ENCODE measurements around the gene NEMP1. TPM values are rescaled to one million over a fixed set of nuclear protein-coding genes. Genes with fewer than 3 reads are reported as not detected.

The NEMP1 gene
- polyA plus RNA-seq, 1 donor (not counting 4 experiments of a cell fraction or from before 2014, with no cell fraction given): 18.6 TPM

DNA sequence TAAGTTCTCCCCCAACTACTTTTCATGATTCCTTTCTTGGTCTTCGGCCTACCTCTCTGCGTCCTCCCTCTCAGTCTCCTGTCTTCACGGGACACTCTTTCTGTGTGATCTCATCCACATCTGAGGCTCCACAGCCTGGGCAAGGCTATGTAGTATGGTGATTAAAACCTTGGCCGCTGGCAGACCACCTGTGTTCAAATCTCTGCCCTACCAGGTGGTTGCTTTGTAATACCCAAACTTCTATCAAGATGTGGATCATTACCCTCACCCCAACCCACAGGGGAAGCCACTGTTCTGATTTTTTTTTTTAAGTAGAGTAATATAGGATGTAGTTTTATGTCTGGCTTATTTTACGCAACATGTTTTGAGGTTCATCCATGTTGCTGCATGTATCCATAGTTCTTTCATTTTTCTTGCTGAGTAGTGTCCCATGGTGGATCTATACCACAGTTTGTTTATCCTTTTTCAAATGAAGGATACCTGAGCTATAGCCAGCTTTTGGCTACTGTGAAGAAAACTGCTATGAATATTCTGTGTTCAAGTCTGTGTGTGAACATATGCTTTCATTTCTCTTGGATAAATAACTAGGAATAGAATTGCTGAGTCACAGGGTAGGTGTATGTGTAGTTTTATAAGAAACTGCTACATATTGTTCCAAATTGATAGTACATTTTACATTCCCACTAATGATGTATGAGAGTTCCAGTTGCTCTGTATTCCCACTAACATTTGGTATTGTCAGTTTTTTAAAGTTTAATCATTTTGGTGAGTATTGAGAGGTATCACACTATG lies 40.9 kb upstream of the NEMP1 start:
- Histone ChIP-seq H4K20me1 (ENCODE audit: control insufficient read depth, extremely low read depth, insufficient read depth, low read length) (no peaks in the 10 kb centered on the region), H3K27ac (ENCODE audit: control insufficient read depth, insufficient read depth, low read length) (peak overlapping the region; percentile 53), H2AFZ (ENCODE audit: control insufficient read depth, low read length) (peak overlapping the region; percentile 18), H3K4me1 (ENCODE audit: control insufficient read depth, extremely low read depth, insufficient read depth, low read length) (peaks cover 21% of the 10 kb centered on the region), H3K36me3 (ENCODE audit: control insufficient read depth in 2 of 2, extremely low read depth in 1 of 2, insufficient read depth in 2 of 2, low read length in 2 of 2) (no peaks in the 10 kb centered on the region), H3K9ac (ENCODE audit: control insufficient read depth, extremely low read depth, insufficient read depth, low read length) (no peak overlapping the region), H3K79me2 (ENCODE audit: control insufficient read depth, insufficient read depth, low read length) (no peaks in the 10 kb centered on the region), H3K27me3 (ENCODE audit: control insufficient read depth, extremely low read depth, insufficient read depth, low read length) (no peaks in the 10 kb centered on the region), H3K4me3 (ENCODE audit: control insufficient read depth in 2 of 3, extremely low read depth in 1 of 3, insufficient read depth in 2 of 3, low read depth in 1 of 3, low read length in 3 of 3) (no peak overlapping the region), H3K4me2 (ENCODE audit: control insufficient read depth, extremely low read depth, insufficient read depth, low read depth, low read length) (peak overlapping the region; percentile 31), H3K9me1 (ENCODE audit: control insufficient read depth, extremely low read depth, insufficient read depth, low read length) (no peaks in the 10 kb centered on the region), H3K9me3 (ENCODE audit: control insufficient read depth, low read depth, low read length) (no peaks in the 10 kb centered on the region)
- no peak for FAIRE-seq
- no peak for TF ChIP-seq EZH2 (IDR thresholded peaks at IDR 0.05; ENCODE audit: low read length)
- TF ChIP-seq, protein P1, sequence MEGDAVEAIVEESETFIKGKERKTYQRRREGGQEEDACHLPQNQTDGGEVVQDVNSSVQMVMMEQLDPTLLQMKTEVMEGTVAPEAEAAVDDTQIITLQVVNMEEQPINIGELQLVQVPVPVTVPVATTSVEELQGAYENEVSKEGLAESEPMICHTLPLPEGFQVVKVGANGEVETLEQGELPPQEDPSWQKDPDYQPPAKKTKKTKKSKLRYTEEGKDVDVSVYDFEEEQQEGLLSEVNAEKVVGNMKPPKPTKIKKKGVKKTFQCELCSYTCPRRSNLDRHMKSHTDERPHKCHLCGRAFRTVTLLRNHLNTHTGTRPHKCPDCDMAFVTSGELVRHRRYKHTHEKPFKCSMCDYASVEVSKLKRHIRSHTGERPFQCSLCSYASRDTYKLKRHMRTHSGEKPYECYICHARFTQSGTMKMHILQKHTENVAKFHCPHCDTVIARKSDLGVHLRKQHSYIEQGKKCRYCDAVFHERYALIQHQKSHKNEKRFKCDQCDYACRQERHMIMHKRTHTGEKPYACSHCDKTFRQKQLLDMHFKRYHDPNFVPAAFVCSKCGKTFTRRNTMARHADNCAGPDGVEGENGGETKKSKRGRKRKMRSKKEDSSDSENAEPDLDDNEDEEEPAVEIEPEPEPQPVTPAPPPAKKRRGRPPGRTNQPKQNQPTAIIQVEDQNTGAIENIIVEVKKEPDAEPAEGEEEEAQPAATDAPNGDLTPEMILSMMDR (optimal IDR thresholded peaks at IDR 0.05 in 1 of 3, IDR thresholded peaks at IDR 0.05 in 1 of 3, conservative IDR thresholded peaks at IDR 0.05 in 1 of 3; ENCODE audit: extremely low read depth in 1 of 3, insufficient read depth in 2 of 3, low read length in 3 of 3): no peak
- DNase-seq (ENCODE audit: low read depth, low spot score): no peak
- dilution Hi-C loops (cut with MboI; ENCODE audit: extremely low pct_ligation_motif_present, low sequenced_read_pairs): no loop called here

DNA sequence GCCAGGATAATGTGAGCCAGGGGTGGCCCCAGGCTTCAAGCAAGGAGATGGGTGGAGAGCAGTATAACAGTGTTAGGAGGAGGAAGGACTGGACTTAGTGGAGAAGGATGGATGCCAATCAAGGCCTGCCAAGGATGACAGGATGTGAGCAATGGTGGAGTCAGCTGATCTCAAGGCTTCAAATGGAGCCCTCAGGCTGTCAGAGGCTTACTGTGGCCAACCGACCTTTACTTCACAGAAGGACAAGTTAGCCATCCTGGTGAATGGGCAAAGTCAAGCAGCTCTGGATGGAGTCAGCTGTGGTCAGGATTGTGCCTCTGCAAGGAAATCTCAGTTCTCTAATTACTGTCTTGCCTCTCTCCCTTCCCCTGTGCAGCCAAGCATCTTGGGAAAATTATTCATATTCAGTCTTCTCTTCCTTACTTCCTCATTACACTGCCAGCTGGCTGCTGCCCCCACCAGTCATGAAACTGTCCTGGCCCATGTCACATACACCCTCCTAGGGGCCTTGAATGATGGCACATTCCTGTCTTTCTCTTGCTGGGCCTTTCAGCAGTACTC lies 40.2 kb upstream of the NEMP1 start:
- H3K4me3 ChIP-seq (ENCODE audit: control insufficient read depth in 2 of 3, extremely low read depth in 1 of 3, insufficient read depth in 2 of 3, low read depth in 1 of 3, low read length in 3 of 3): no peak overlapping the region
- no peak for TF ChIP-seq EZH2 (IDR thresholded peaks at IDR 0.05; ENCODE audit: low read length)
- TF ChIP-seq, protein P1 (optimal IDR thresholded peaks at IDR 0.05 in 1 of 3, IDR thresholded peaks at IDR 0.05 in 1 of 3, conservative IDR thresholded peaks at IDR 0.05 in 1 of 3; ENCODE audit: extremely low read depth in 1 of 3, insufficient read depth in 2 of 3, low read length in 3 of 3): peak in 1 of 3 experiments; percentile 7
- peak overlapping the region; percentile 31 for H3K4me2 ChIP-seq (ENCODE audit: control insufficient read depth, extremely low read depth, insufficient read depth, low read depth, low read length)
- H3K79me2 ChIP-seq (ENCODE audit: control insufficient read depth, insufficient read depth, low read length): no peaks in the 10 kb centered on the region
- no peaks in the 10 kb centered on the region for H3K36me3 ChIP-seq (ENCODE audit: control insufficient read depth in 2 of 2, extremely low read depth in 1 of 2, insufficient read depth in 2 of 2, low read length in 2 of 2)
- no peaks in the 10 kb centered on the region for H3K9me1 ChIP-seq (ENCODE audit: control insufficient read depth, extremely low read depth, insufficient read depth, low read length)
- H3K9ac ChIP-seq (ENCODE audit: control insufficient read depth, extremely low read depth, insufficient read depth, low read length): no peak overlapping the region
- peak overlapping the region; percentile 53 for H3K27ac ChIP-seq (ENCODE audit: control insufficient read depth, insufficient read depth, low read length)
- H3K27me3 ChIP-seq (ENCODE audit: control insufficient read depth, extremely low read depth, insufficient read depth, low read length): no peaks in the 10 kb centered on the region
- FAIRE-seq (peak; percentile 86), DNase-seq (ENCODE audit: low read depth, low spot score) (peak; percentile 66)
- dilution Hi-C loops (cut with MboI; ENCODE audit: extremely low pct_ligation_motif_present, low sequenced_read_pairs): no loop called here
- H3K9me3 ChIP-seq (ENCODE audit: control insufficient read depth, low read depth, low read length): no peaks in the 10 kb centered on the region
- H2AFZ ChIP-seq (ENCODE audit: control insufficient read depth, low read length): peak overlapping the region; percentile 18
- no peaks in the 10 kb centered on the region for H4K20me1 ChIP-seq (ENCODE audit: control insufficient read depth, extremely low read depth, insufficient read depth, low read length)
- peaks cover 21% of the 10 kb centered on the region for H3K4me1 ChIP-seq (ENCODE audit: control insufficient read depth, extremely low read depth, insufficient read depth, low read length)
